Skeletal muscle tissue (tissue), 4 donors: ENCODE data around the gene PALD1. TPM values are rescaled to one million over a fixed set of nuclear protein-coding genes. Genes with fewer than 3 reads are reported as not detected.
A peak's percentile ranks its signal among the peaks of the same experiment; 100 is the strongest.

Experiments used
- H3K27ac ChIP-seq: one replicate; pipeline ENCODE4 v1.7.0; 2013; ENCODE audit warnings: mild to moderate bottlenecking, low read depth, low read length, inconsistent platforms
- H3K27me3 ChIP-seq, 3 donors: one replicate each; pipeline ENCODE4 v1.7.0; 2013; ENCODE audit warnings: low read length in 3 of 3; ENCODE audit not compliant: control insufficient read depth in 3 of 3, insufficient read depth in 3 of 3
- H3K36me3 ChIP-seq, 3 donors: one replicate each; pipeline ENCODE4 v1.7.0; 2013; ENCODE audit warnings: low read length in 3 of 3; ENCODE audit not compliant: control insufficient read depth in 3 of 3, insufficient read depth in 3 of 3
- H3K4me1 ChIP-seq, 3 donors: one replicate each; pipeline ENCODE4 v1.7.0; 2013; ENCODE audit warnings: low read length in 3 of 3, mild to moderate bottlenecking in 3 of 3; ENCODE audit not compliant: control insufficient read depth in 3 of 3, insufficient read depth in 3 of 3
- H3K4me3 ChIP-seq, 3 donors: one replicate each; pipeline ENCODE4 v1.7.0; 2013; ENCODE audit warnings: low read length in 3 of 3
- H3K9ac ChIP-seq, 3 donors: one replicate each; pipeline ENCODE4 v1.7.0; 2013; ENCODE audit warnings: low read length in 3 of 3, mild to moderate bottlenecking in 3 of 3, moderate library complexity in 2 of 3, low read depth in 1 of 3
- H3K9me3 ChIP-seq, 3 donors: one replicate each; pipeline ENCODE4 v1.7.0; 2013; ENCODE audit warnings: low read length in 3 of 3; ENCODE audit not compliant: control insufficient read depth in 3 of 3
- total RNA-seq: library from RNA; depleted of rRNA; stranded (reverse); fragments of >200 nt; gene quantifications from one replicate; pipeline ENCODE4 v1.2.3, GENCODE V29; 2014
- donor health status: Osteomylitis.

Gene PALD1
- total RNA-seq, 1 donor from 2014 or later, result 15.7 TPM

GRCh38 chr10:70539471-70539870 is 60.9 kb downstream of the PALD1 start:
- Histone ChIP-seq H3K9me3 (no peaks in the 10 kb centered on the region), H3K27ac (no peak overlapping the region), H3K4me3 (no peak overlapping the region), H3K9ac (no peak overlapping the region), H3K27me3 (no peaks in the 10 kb centered on the region), H3K36me3 (peaks cover 0 to 9% (median 2%) of the 10 kb centered on the region in 3 donors), H3K4me1 (peaks cover 0 to 9% (median 4%) of the 10 kb centered on the region in 3 donors)

DNA sequence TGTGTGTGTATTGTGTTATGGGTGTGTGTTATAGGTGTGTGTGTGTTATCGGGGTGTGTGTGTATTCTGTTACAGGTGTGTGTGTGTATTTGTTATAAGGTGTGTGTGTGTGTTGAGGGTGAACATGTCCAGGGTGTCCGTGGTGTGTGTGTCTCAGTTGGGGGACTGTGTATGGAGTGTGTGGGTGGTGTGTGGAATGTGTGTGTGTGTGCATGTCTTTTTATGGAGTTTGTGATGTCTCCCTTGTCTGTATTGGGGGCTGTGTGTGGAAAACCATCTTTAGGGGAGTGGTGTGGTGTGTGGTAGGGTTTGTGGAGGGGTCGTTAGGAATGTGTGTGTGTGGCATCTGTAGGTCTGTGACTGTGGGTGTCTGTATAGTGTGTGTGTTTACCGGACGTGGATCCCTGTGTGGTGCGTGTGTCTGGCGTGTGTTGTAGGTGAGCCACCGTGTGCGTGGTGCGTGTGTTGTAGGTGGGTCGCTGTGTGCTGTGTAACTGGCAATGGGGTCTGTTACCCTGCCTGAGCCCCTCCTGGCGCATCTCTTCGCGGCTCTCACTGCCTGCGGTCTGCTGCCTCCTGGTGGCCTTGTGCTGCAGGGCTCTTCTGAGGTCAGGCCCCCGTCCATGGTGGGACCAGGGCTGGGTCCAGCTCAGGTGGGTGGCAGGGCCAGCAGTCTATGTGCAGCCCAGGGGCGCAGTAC is 61.7 kb downstream of the PALD1 start:
- peak overlapping the region in 1 of 3 donors; percentile 16 for H3K9ac ChIP-seq
- H3K36me3 ChIP-seq, result peaks cover 0 to 9% (median 2%) of the 10 kb centered on the region in 3 donors
- no peaks in the 10 kb centered on the region for H3K27me3 ChIP-seq
- H3K27ac ChIP-seq, result no peak overlapping the region
- H3K4me3 ChIP-seq, result no peak overlapping the region
- H3K9me3 ChIP-seq, result no peaks in the 10 kb centered on the region
- H3K4me1 ChIP-seq, result peaks cover 0 to 14% (median 8%) of the 10 kb centered on the region in 3 donors

DNA sequence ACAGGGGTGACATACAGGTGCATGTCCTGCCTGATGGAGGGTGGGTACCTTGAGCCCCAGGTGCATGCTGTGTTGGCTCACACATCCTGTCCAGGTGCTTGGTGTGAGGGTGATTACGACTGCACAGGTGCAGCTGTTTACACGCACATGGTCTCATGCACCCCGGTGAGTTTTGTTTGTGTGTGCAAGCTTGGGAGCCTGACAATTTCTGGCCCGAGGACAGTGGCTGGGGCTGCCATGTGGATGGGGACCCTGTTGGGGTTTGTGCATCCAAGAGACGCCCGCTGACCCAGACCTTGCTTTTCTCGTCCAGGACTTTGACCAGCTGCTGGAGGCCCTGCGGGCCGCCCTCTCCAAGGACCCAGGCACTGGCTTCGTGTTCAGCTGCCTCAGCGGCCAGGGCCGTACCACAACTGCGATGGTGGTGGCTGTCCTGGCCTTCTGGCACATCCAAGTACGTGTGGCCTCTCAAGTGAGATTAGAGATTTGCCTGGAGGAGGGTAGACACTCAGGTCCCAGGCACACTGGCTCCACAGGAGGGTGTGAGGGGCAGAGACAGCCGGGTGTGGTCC is 62.3 kb downstream of the PALD1 start:
- Histone ChIP-seq H3K4me1 (peaks cover 0 to 14% (median 8%) of the 10 kb centered on the region in 3 donors), H3K27ac (no peak overlapping the region), H3K36me3 (peaks cover 0 to 9% (median 2%) of the 10 kb centered on the region in 3 donors), H3K4me3 (no peak overlapping the region), H3K27me3 (no peaks in the 10 kb centered on the region), H3K9ac (peak overlapping the region in 1 of 3 donors; percentile 16), H3K9me3 (no peaks in the 10 kb centered on the region)

GRCh38 chr10:70541736-70542564 is 63.4 kb downstream of the PALD1 start:
- Histone ChIP-seq H3K9ac (no peak overlapping the region), H3K27ac (no peak overlapping the region), H3K36me3 (peaks cover 0 to 9% (median 2%) of the 10 kb centered on the region in 3 donors), H3K4me1 (peaks cover 0 to 14% (median 8%) of the 10 kb centered on the region in 3 donors), H3K27me3 (no peaks in the 10 kb centered on the region), H3K4me3 (no peak overlapping the region), H3K9me3 (no peaks in the 10 kb centered on the region)

- H3K27ac ChIP-seq, result no peak overlapping the region
- peaks cover 0 to 9% (median 2%) of the 10 kb centered on the region in 3 donors for H3K36me3 ChIP-seq
- no peak overlapping the region for H3K9ac ChIP-seq
- H3K4me1 ChIP-seq, result peaks cover 0 to 14% (median 8%) of the 10 kb centered on the region in 3 donors
- no peaks in the 10 kb centered on the region for H3K9me3 ChIP-seq
- no peak overlapping the region for H3K4me3 ChIP-seq
- H3K27me3 ChIP-seq, result no peaks in the 10 kb centered on the region
These were observed 64.0 kb downstream of the PALD1 start for GRCh38 chr10:70542565-70542938.

- no peak overlapping the region for H3K9ac ChIP-seq
- no peaks in the 10 kb centered on the region for H3K27me3 ChIP-seq
- H3K36me3 ChIP-seq, result peaks cover 0 to 9% (median 2%) of the 10 kb centered on the region in 3 donors
- H3K4me1 ChIP-seq, result peaks cover 0 to 8% (median 8%) of the 10 kb centered on the region in 3 donors
- no peak overlapping the region for H3K27ac ChIP-seq
- no peak overlapping the region for H3K4me3 ChIP-seq
- no peaks in the 10 kb centered on the region for H3K9me3 ChIP-seq
These were observed 65.3 kb downstream of the PALD1 start for GRCh38 chr10:70543911-70544310.

GRCh38 chr10:70544431-70545340 is 66.1 kb downstream of the PALD1 start:
- Histone ChIP-seq H3K9ac (no peak overlapping the region), H3K27ac (no peak overlapping the region), H3K4me1 (peaks cover 0 to 8% (median 8%) of the 10 kb centered on the region in 3 donors), H3K27me3 (no peaks in the 10 kb centered on the region), H3K9me3 (no peaks in the 10 kb centered on the region), H3K36me3 (peaks cover 0 to 9% (median 2%) of the 10 kb centered on the region in 3 donors), H3K4me3 (no peak overlapping the region)

- Histone ChIP-seq H3K36me3 (peaks cover 0 to 5% (median 0%) of the 10 kb centered on the region in 3 donors), H3K27me3 (no peaks in the 10 kb centered on the region), H3K9ac (no peak overlapping the region), H3K27ac (no peak overlapping the region), H3K9me3 (no peaks in the 10 kb centered on the region), H3K4me3 (no peak overlapping the region), H3K4me1 (peaks cover 0 to 8% (median 6%) of the 10 kb centered on the region in 3 donors)
These were observed 68.0 kb downstream of the PALD1 start for GRCh38 chr10:70546584-70546983.

DNA sequence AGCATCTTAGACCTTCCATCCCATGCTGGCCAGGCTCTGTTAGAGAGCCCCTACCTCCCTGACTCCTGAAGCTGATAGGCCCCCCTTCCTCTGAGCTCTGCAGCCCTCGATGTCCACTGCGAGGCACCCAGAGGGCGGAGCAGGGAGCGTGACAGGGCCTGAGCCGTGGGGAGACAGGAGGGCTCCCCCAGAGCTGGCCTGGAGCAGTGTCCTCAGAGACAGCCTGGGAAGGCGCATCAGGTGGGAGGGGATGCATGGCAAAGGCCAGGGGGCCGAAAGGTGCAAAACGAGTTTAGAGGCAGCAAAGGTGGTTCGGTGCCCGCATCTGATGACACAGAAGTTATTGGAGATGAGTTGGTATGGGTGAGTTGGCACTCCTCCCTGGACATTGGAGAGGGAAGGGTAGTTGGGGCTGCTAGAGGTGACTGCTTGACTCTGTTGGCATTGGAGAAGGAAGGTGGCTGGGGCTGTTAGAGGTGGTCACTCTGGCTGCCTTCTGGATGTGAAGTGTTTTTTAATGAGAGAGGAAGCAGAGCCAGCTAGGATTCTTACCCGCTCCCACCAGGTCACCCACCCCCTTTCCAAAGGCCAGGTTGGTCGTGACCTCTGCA is 70.9 kb downstream of the PALD1 start:
- no peak overlapping the region for H3K27ac ChIP-seq
- no peaks in the 10 kb centered on the region for H3K27me3 ChIP-seq
- H3K36me3 ChIP-seq, result peaks cover 0 to 4% (median 0%) of the 10 kb centered on the region in 3 donors
- no peak overlapping the region for H3K9ac ChIP-seq
- H3K9me3 ChIP-seq, result no peaks in the 10 kb centered on the region
- no peak overlapping the region for H3K4me3 ChIP-seq
- H3K4me1 ChIP-seq, result peaks cover 0 to 5% (median 4%) of the 10 kb centered on the region in 3 donors
